Body of pancreas (tissue), 4 donors: Measurements from ENCODE around the gene ERVFRD-1. TPM values are rescaled to one million over a fixed set of nuclear protein-coding genes. Genes with fewer than 3 reads are reported as not detected.

ENCODE experiments used
- ATAC-seq: fragments of 150-250 bp; one replicate; pipeline ENCODE4 v1.9.1; 2016
- DNase-seq, 4 donors: peaks; one replicate each; pipeline ENCODE4 v3.0.0-alpha.2; 2019
- H3K27ac ChIP-seq, 4 donors: fragments of 200-600 bp; sonication (generic); 1 replicate in 3 of 4; 2 replicates in 1 of 4; pipeline versions ENCODE4 v1.5.1 to v1.6.1; 2016 to 2019; ENCODE audit warnings: mild to moderate bottlenecking in 1 of 4, mixed read lengths in 1 of 4, moderate library complexity in 1 of 4
- H3K27me3 ChIP-seq, 2 donors: fragments of 200-600 bp; sonication (generic); one replicate each; pipeline ENCODE4 v1.6.0; 2016; ENCODE audit warnings: mild to moderate bottlenecking in 1 of 2
- H3K36me3 ChIP-seq, 2 donors: fragments of 200-600 bp; sonication (generic); replicated peaks in 1 of 2; 2 replicates each; pipeline ENCODE4 v1.5.1; 2016; ENCODE audit warnings: low read depth in 2 of 2; ENCODE audit not compliant: insufficient read depth in 1 of 2
- H3K4me1 ChIP-seq: fragments of 200-600 bp; sonication (generic); one replicate; pipeline ENCODE4 v1.6.0; 2016
- H3K4me3 ChIP-seq, 2 donors: fragments of 200-600 bp; sonication (generic); 1 replicate in 1 of 2; 2 replicates in 1 of 2; pipeline ENCODE4 v1.5.1; 2016 to 2019
- H3K9me3 ChIP-seq, 3 donors: fragments of 200-600 bp; sonication (generic); 1 replicate in 2 of 3; 2 replicates in 1 of 3; pipeline ENCODE4 v1.5.1; 2016
- POLR2A ChIP-seq, 3 donors: fragments of 450-650 bp; IDR thresholded peaks; one replicate each; pipeline ENCODE4 v1.6.1; 2016; ENCODE audit warnings: antibody characterized with exemption in 3 of 3, mild to moderate bottlenecking in 2 of 3
- WGBS, 2 donors: methylation state at CpG; one replicate each; pipeline ENCODE4 v1.1.5; 2017; 5-methylcytosine and 5-hydroxymethylcytosine counted together
- intact Hi-C: fragments of 100-400 bp; cut with DNase I; formaldehyde crosslinking; loops from one replicate; pipeline ENCODE4 v1.15.1; 2023
- total RNA-seq, 2 donors: library from RNA; depleted of rRNA; stranded (reverse); fragments of >200 nt; gene quantifications; one replicate each; pipeline ENCODE4 v1.1.0, GENCODE V29; 2016
- TF ChIP-seq, protein P1 (sequence below), 7 experiments: fragments of 450-650 bp in 4 of 7; fragments of 200-600 bp in 3 of 7; sonication (generic) in 3 of 7; IDR thresholded peaks; one replicate each; pipeline ENCODE4 v1.5.1; 2016 to 2019; ENCODE audit warnings: antibody characterized with exemption in 7 of 7

The ERVFRD-1 gene
- total RNA-seq, 2 donors from 2014 or later, result not detected

DNA sequence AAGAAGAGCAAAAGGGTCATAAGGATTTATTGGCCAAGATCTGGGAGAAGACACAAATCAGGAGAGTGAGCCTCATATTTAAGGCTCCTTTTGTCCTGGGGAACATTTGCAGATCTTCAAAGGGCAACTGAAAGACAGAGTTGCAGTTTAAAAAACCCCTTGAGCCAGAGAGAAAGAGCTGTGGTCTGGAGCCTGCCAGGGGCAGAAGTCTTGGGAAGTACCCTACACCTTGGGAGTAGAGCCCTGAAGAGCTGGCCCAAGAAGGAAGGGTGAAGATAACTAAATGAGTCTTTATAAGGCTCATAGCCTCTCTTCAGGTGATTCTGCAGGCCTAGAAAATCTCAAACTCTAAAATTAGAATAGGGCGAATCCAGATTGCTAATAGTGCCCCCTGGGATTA, 40.0 kb upstream of the ERVFRD-1 start:
- 73 to 97% methylated on average over 1 of the region's 1 CpG for WGBS, 2 donors
- DNase-seq (no peak), ATAC-seq (no peak)
- Histone ChIP-seq H3K9me3 (no peaks in the 10 kb centered on the region), H3K27ac (no peak overlapping the region), H3K4me1 (no peaks in the 10 kb centered on the region), H3K4me3 (no peak overlapping the region), H3K36me3 (no peaks in the 10 kb centered on the region), H3K27me3 (peaks cover 0 to 5% of the 10 kb centered on the region in 2 donors)
- intact Hi-C loops, result no loop called here
- TF ChIP-seq, protein P1, sequence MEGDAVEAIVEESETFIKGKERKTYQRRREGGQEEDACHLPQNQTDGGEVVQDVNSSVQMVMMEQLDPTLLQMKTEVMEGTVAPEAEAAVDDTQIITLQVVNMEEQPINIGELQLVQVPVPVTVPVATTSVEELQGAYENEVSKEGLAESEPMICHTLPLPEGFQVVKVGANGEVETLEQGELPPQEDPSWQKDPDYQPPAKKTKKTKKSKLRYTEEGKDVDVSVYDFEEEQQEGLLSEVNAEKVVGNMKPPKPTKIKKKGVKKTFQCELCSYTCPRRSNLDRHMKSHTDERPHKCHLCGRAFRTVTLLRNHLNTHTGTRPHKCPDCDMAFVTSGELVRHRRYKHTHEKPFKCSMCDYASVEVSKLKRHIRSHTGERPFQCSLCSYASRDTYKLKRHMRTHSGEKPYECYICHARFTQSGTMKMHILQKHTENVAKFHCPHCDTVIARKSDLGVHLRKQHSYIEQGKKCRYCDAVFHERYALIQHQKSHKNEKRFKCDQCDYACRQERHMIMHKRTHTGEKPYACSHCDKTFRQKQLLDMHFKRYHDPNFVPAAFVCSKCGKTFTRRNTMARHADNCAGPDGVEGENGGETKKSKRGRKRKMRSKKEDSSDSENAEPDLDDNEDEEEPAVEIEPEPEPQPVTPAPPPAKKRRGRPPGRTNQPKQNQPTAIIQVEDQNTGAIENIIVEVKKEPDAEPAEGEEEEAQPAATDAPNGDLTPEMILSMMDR (IDR thresholded peaks at IDR 0.05), result no peak
- TF ChIP-seq POLR2A (IDR thresholded peaks at IDR 0.05), result no peak

DNA sequence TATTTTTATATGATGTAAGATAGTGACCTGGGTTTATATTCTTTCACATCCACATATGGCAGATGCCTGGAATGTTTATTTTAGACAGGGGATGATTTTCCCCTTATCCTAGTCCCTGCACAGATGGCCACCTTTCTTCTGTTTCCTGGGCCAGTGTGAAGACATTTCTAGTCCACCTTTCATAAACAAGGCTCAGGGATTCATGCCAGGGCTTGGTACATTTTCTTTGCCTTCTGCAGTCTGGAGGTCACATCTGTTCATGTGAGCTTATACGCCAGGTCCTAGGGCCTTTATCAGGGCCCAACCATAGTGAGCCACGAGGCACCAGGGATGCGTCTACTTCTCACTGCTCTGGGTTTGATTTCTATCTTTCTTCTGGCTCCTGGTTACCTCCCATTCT, 38.0 kb upstream of the ERVFRD-1 start:
- no peaks in the 10 kb centered on the region for H3K27me3 ChIP-seq
- intact Hi-C loops, result loop anchor here (5.0 kb wide), 1 partner anchor 343 kb away; no protein-coding TSS in a partner anchor
- no peak overlapping the region for H3K27ac ChIP-seq
- no peak for ATAC-seq
- no peaks in the 10 kb centered on the region for H3K4me1 ChIP-seq
- TF ChIP-seq POLR2A (IDR thresholded peaks at IDR 0.05), result no peak
- TF ChIP-seq, protein P1 (IDR thresholded peaks at IDR 0.05), result no peak
- H3K9me3 ChIP-seq, result no peaks in the 10 kb centered on the region
- DNase-seq, result no peak
- no peak overlapping the region for H3K4me3 ChIP-seq
- WGBS, 2 donors, result 89 to 91% methylated on average over 3 of the region's 3 CpGs
- no peaks in the 10 kb centered on the region for H3K36me3 ChIP-seq

DNA sequence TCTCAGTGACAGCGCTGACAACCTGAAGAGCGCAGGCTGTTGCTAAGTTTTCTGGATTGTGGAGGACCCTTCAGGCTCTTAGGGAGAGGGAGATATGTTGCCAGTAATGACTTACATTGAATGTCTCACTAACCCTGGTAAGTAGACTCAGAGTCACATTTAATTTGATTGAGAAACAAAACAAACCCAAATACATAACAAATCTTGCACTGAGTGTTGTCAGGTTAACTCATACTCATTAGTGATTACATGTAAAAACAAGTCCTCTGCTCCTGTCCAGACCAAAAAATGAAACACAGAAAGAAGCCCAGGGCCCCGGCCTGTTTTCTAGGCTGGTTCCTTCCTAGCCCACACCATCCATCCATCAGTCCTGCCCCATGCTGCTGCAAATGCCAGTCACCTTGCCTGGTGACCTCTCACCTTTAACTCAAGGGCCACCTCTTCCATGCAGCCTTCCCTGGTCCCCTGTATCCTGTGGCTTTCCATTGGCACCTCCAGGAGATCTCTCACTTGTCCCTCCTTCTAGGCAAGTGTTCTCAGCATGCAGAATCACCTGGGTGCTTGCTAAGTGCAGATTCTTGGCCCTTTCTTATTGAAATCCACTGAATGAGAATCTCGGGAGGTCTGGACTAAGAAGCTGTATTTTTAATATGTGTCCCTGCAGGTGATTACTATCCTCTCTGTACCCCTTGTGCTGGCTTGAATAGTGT, 34.7 kb upstream of the ERVFRD-1 start:
- Histone ChIP-seq H3K36me3 (no peaks in the 10 kb centered on the region), H3K4me3 (no peak overlapping the region), H3K4me1 (no peaks in the 10 kb centered on the region), H3K27ac (no peak overlapping the region), H3K9me3 (no peaks in the 10 kb centered on the region), H3K27me3 (no peaks in the 10 kb centered on the region)
- 89 to 95% methylated on average over 4 of the region's 4 CpGs for WGBS, 2 donors
- no peak for DNase-seq
- intact Hi-C loops, result loop anchor here (5.0 kb wide), 1 partner anchor 346 kb away; no protein-coding TSS in a partner anchor
- no peak for TF ChIP-seq POLR2A (IDR thresholded peaks at IDR 0.05)
- TF ChIP-seq, protein P1 (IDR thresholded peaks at IDR 0.05), result no peak
- ATAC-seq, result no peak

DNA sequence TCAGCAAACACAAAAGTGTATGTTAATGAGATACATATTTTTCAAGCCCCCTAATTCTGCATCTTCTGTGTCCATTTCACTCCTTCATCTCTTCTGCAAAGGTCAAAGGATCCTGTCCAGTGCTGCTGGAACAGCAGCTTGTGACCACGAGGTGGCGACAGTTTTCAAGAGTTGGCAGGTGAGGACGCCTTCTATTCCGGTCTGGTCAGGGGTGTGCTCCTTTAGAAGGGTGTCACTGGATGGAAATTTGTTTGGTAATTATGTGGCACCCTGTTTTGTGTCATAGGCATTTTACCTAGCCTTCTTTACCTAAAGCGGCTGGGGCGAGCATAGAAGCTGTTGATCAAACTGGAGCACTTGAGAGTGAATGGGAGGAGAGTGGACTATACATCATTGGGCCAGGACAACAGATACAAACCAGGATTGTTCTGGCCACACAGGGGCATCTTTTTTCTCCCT, 32.9 kb upstream of the ERVFRD-1 start:
- H3K4me1 ChIP-seq, result no peaks in the 10 kb centered on the region
- DNase-seq, result peak; percentile 77 to 81 (median 78)
- H3K4me3 ChIP-seq, result no peak overlapping the region
- H3K9me3 ChIP-seq, result no peaks in the 10 kb centered on the region
- H3K27ac ChIP-seq, result no peak overlapping the region
- intact Hi-C loops, result no loop called here
- ATAC-seq, result peak; percentile 86
- no peak for TF ChIP-seq POLR2A (IDR thresholded peaks at IDR 0.05)
- TF ChIP-seq, protein P1 (IDR thresholded peaks at IDR 0.05), result peak; percentile 57 to 91 (median 84)
- WGBS, 2 donors, result 15% methylated on average over 6 of the region's 6 CpGs
- H3K27me3 ChIP-seq, result no peaks in the 10 kb centered on the region
- no peaks in the 10 kb centered on the region for H3K36me3 ChIP-seq
